Activated CD8-positive, alpha-beta T cell treated with anti-CD3 and anti-CD28 coated beads, Interleukin-2, amount 10 ng/mL, durations not matched to agents 7 days and 5 days (primary cell): Measurements from ENCODE around the gene AAK1. TPM values are rescaled to one million over a fixed set of nuclear protein-coding genes. Genes with fewer than 3 reads are reported as not detected.
A peak's percentile ranks its signal among the peaks of the same experiment; 100 is the strongest.

Source experiments
- ATAC-seq: fragments of 150-1000 bp; cut with Tn5 transposase; one replicate; pipeline ENCODE4 v1.10.0; 2021; ENCODE audit warnings: moderate library complexity
- CTCF ChIA-PET: fragments of 350-600 bp; sonication (Branson Sonifier 250); formaldehyde crosslinking; loops from one replicate; lab custom pipeline; 2021; ENCODE audit warnings: antibody characterized with exemption; lab: Charles Lee
- POLR2A ChIA-PET: fragments of 350-600 bp; sonication (Branson Sonifier 250); formaldehyde crosslinking; loops from one replicate; lab custom pipeline; 2021; ENCODE audit warnings: antibody characterized with exemption; lab: Charles Lee
- DNase-seq: peaks from one replicate; pipeline ENCODE4 v3.0.0-alpha.2; 2020
- H3K27ac Mint-ChIP-seq: one replicate; pipeline ENCODE4 v1.8.0; 2021; ENCODE audit warnings: mild to moderate bottlenecking, mixed read lengths
- H3K27me3 Mint-ChIP-seq: one replicate; pipeline ENCODE4 v1.8.0; 2021; ENCODE audit warnings: low read depth, mixed read lengths
- H3K36me3 Mint-ChIP-seq: one replicate; pipeline ENCODE4 v1.8.0; 2021; ENCODE audit warnings: low read depth, mixed read lengths
- H3K4me1 Mint-ChIP-seq: one replicate; pipeline ENCODE4 v1.8.0; 2021; ENCODE audit warnings: low read depth, mixed read lengths
- H3K4me3 Mint-ChIP-seq: one replicate; pipeline ENCODE4 v1.8.0; 2021; ENCODE audit warnings: mild to moderate bottlenecking, mixed read lengths
- H3K9me3 Mint-ChIP-seq: one replicate; pipeline ENCODE4 v1.8.0; 2022; ENCODE audit warnings: mixed read lengths; ENCODE audit not compliant: insufficient read depth
- total RNA-seq, 2 experiments: library from RNA; stranded (reverse); gene quantifications; one replicate each; pipeline ENCODE4 v1.2.3, GENCODE V29; 2021

AAK1 gene
- total RNA-seq, 2 experiments from 2014 or later: 105 to 107 TPM

- peaks cover 53% of the 10 kb centered on the region for H3K36me3 Mint-ChIP-seq
- no peaks in the 10 kb centered on the region for H3K9me3 Mint-ChIP-seq
- ChIA-PET CTCF (interaction anchor here (1.2 to 1.6 kb wide), 2 partner anchors 19 to 58 kb away, joined by 4 to 6 read pairs; partner anchors contain the start of gene NFU1), POLR2A (no interaction called here)
- ATAC-seq (no peak), DNase-seq (no peak)
- no peak overlapping the region for H3K27ac Mint-ChIP-seq
- H3K4me3 Mint-ChIP-seq: no peak overlapping the region
- peaks cover 26% of the 10 kb centered on the region for H3K4me1 Mint-ChIP-seq
- no peaks in the 10 kb centered on the region for H3K27me3 Mint-ChIP-seq
These were observed 148.5 kb downstream of the AAK1 start for GRCh38 chr2:69495008-69495407.

GRCh38 chr2:69494126-69494525 is 149.4 kb downstream of the AAK1 start:
- Mint-ChIP-seq H3K27me3 (no peaks in the 10 kb centered on the region), H3K9me3 (no peaks in the 10 kb centered on the region), H3K4me1 (peaks cover 24% of the 10 kb centered on the region), H3K4me3 (no peak overlapping the region), H3K27ac (no peak overlapping the region), H3K36me3 (peaks cover 54% of the 10 kb centered on the region)
- ATAC-seq: no peak
- no peak for DNase-seq
- ChIA-PET POLR2A (no interaction called here), CTCF (interaction anchor here (1.2 to 1.6 kb wide), 2 partner anchors 18 to 57 kb away, joined by 4 to 6 read pairs; partner anchors contain the start of gene NFU1)

- Mint-ChIP-seq H3K36me3 (peaks cover 54% of the 10 kb centered on the region), H3K27me3 (no peaks in the 10 kb centered on the region), H3K9me3 (no peaks in the 10 kb centered on the region), H3K4me1 (peaks cover 24% of the 10 kb centered on the region), H3K4me3 (no peak overlapping the region), H3K27ac (peak overlapping the region; percentile 2)
- POLR2A ChIA-PET: no interaction called here
- CTCF ChIA-PET: no interaction called here
- DNase-seq (no peak), ATAC-seq (no peak)
These were observed 150.3 kb downstream of the AAK1 start for GRCh38 chr2:69493268-69493667.

- CTCF ChIA-PET: interaction anchor here (1.0 kb wide), 1 partner anchor 9 kb away, joined by 3 read pairs; no protein-coding TSS in a partner anchor
- DNase-seq (no peak), ATAC-seq (no peak)
- H3K4me3 Mint-ChIP-seq: no peak overlapping the region
- H3K9me3 Mint-ChIP-seq: no peaks in the 10 kb centered on the region
- peaks cover 24% of the 10 kb centered on the region for H3K4me1 Mint-ChIP-seq
- H3K27me3 Mint-ChIP-seq: no peaks in the 10 kb centered on the region
- POLR2A ChIA-PET: no interaction called here
- H3K27ac Mint-ChIP-seq: peak overlapping the region; percentile 51
- peaks cover 53% of the 10 kb centered on the region for H3K36me3 Mint-ChIP-seq
These were observed 151.7 kb downstream of the AAK1 start for GRCh38 chr2:69491864-69492263.

GRCh38 chr2:69490486-69490885 is 153.1 kb downstream of the AAK1 start:
- DNase-seq: peak; percentile 45

GRCh38 chr2:69489793-69490192 is 153.7 kb downstream of the AAK1 start:
- POLR2A ChIA-PET: no interaction called here
- Mint-ChIP-seq H3K27me3 (no peaks in the 10 kb centered on the region), H3K4me3 (no peak overlapping the region), H3K36me3 (peaks cover 63% of the 10 kb centered on the region), H3K9me3 (no peaks in the 10 kb centered on the region), H3K27ac (no peak overlapping the region), H3K4me1 (peaks cover 24% of the 10 kb centered on the region)
- ATAC-seq (no peak), DNase-seq (no peak)
- CTCF ChIA-PET: interaction anchor here (0.7 kb wide), 1 partner anchor 11 kb away, joined by 3 read pairs; no protein-coding TSS in a partner anchor

More at GRCh38 chr2:69490486-69490885, 153.1 kb downstream of the AAK1 start:
- Mint-ChIP-seq H3K9me3 (no peaks in the 10 kb centered on the region), H3K4me1 (peaks cover 24% of the 10 kb centered on the region), H3K27ac (peak overlapping the region; percentile 23), H3K4me3 (no peak overlapping the region), H3K27me3 (no peaks in the 10 kb centered on the region), H3K36me3 (peaks cover 60% of the 10 kb centered on the region)
- ATAC-seq: peak; percentile 44
- ChIA-PET CTCF (no interaction called here), POLR2A (no interaction called here)

- POLR2A ChIA-PET: no interaction called here
- Mint-ChIP-seq H3K4me3 (no peak overlapping the region), H3K4me1 (peaks cover 6% of the 10 kb centered on the region), H3K36me3 (peaks cover 44% of the 10 kb centered on the region), H3K9me3 (no peaks in the 10 kb centered on the region), H3K27me3 (no peaks in the 10 kb centered on the region), H3K27ac (no peak overlapping the region)
- no peak for ATAC-seq
- CTCF ChIA-PET: interaction anchor here (0.7 to 1.0 kb wide), 2 partner anchors 46 to 1678 kb away, joined by 3 to 4 read pairs; partner anchors contain the start of gene NFU1
- no peak for DNase-seq
These were observed 159.8 kb downstream of the AAK1 start for GRCh38 chr2:69483696-69484095.

GRCh38 chr2:69483024-69483423 is 160.5 kb downstream of the AAK1 start:
- no peak for DNase-seq
- Mint-ChIP-seq H3K27me3 (no peaks in the 10 kb centered on the region), H3K4me3 (no peak overlapping the region), H3K27ac (no peak overlapping the region), H3K36me3 (peaks cover 41% of the 10 kb centered on the region), H3K9me3 (no peaks in the 10 kb centered on the region), H3K4me1 (peaks cover 7% of the 10 kb centered on the region)
- no peak for ATAC-seq
- ChIA-PET POLR2A (no interaction called here), CTCF (no interaction called here)

- DNase-seq: no peak
- ATAC-seq: no peak
- Mint-ChIP-seq H3K36me3 (peaks cover 43% of the 10 kb centered on the region), H3K27me3 (no peaks in the 10 kb centered on the region), H3K27ac (no peak overlapping the region), H3K9me3 (no peaks in the 10 kb centered on the region), H3K4me3 (no peak overlapping the region), H3K4me1 (peaks cover 12% of the 10 kb centered on the region)
- POLR2A ChIA-PET: no interaction called here
- CTCF ChIA-PET: no interaction called here
These were observed 161.1 kb downstream of the AAK1 start for GRCh38 chr2:69482471-69482870.

GRCh38 chr2:69481421-69481820 is 162.1 kb downstream of the AAK1 start:
- no peaks in the 10 kb centered on the region for H3K27me3 Mint-ChIP-seq
- H3K4me1 Mint-ChIP-seq: peaks cover 22% of the 10 kb centered on the region
- ChIA-PET POLR2A (no interaction called here), CTCF (no interaction called here)
- H3K9me3 Mint-ChIP-seq: no peaks in the 10 kb centered on the region
- no peak overlapping the region for H3K27ac Mint-ChIP-seq
- H3K36me3 Mint-ChIP-seq: peaks cover 39% of the 10 kb centered on the region
- no peak overlapping the region for H3K4me3 Mint-ChIP-seq
- DNase-seq (no peak), ATAC-seq (no peak)

GRCh38 chr2:69477627-69478026 is 165.9 kb downstream of the AAK1 start:
- ATAC-seq: no peak
- DNase-seq: no peak
- Mint-ChIP-seq H3K4me3 (no peak overlapping the region), H3K27me3 (no peaks in the 10 kb centered on the region), H3K27ac (no peak overlapping the region), H3K9me3 (no peaks in the 10 kb centered on the region), H3K4me1 (peaks cover 32% of the 10 kb centered on the region), H3K36me3 (peaks cover 34% of the 10 kb centered on the region)
- ChIA-PET POLR2A (interaction anchor here (1.0 kb wide), 1 partner anchor 40 kb away, joined by 3 read pairs; the partner anchor contains the start of gene NFU1), CTCF (interaction anchor here (1.0 to 1.3 kb wide), 4 partner anchors 23 to 91 kb away, joined by 3 to 4 read pairs (median 4); no protein-coding TSS in a partner anchor)

- DNase-seq (no peak), ATAC-seq (no peak)
- Mint-ChIP-seq H3K4me1 (peaks cover 32% of the 10 kb centered on the region), H3K27me3 (no peaks in the 10 kb centered on the region), H3K36me3 (peaks cover 33% of the 10 kb centered on the region), H3K9me3 (no peaks in the 10 kb centered on the region), H3K4me3 (no peak overlapping the region), H3K27ac (no peak overlapping the region)
- POLR2A ChIA-PET: no interaction called here
- CTCF ChIA-PET: interaction anchor here (0.8 to 1.3 kb wide), 2 partner anchors 38 to 39 kb away, joined by 3 read pairs; no protein-coding TSS in a partner anchor
These were observed 168.9 kb downstream of the AAK1 start for GRCh38 chr2:69474688-69475087.
